ENCODE data around the gene KIAA1210. TPM values are rescaled to one million over a fixed set of nuclear protein-coding genes. Genes with fewer than 3 reads are reported as not detected.

KIAA1210 gene
- total RNA-seq, 1 donor from 2014 or later = not detected

- DNase-seq (no peak), ATAC-seq (ENCODE audit: low read depth) (peak; percentile 85)
- Mint-ChIP-seq H3K27me3 (no peaks in the 10 kb centered on the region), H3K4me1 (no peaks in the 10 kb centered on the region), H3K36me3 (ENCODE audit: low read depth) (no peaks in the 10 kb centered on the region), H3K9me3 (no peaks in the 10 kb centered on the region), H3K4me3 (no peak overlapping the region), H3K27ac (no peak overlapping the region)
- no peak for TF ChIP-seq CTCF (IDR thresholded peaks at IDR 0.05)
- ChIA-PET CTCF (interaction anchor here (1.0 to 4.1 kb wide), 4 partner anchors 61 to 222 kb away, joined by 3 to 44 read pairs (median 13); no protein-coding TSS in a partner anchor), POLR2A (interaction anchor here (0.9 to 1.1 kb wide), 2 partner anchors 52 to 59 kb away, joined by 3 to 6 read pairs; no protein-coding TSS in a partner anchor)
- intact Hi-C loops (cut with micrococcal nuclease) = loop anchor here (1.0 to 2.0 kb wide), 4 partner anchors 52 to 228 kb away; no protein-coding TSS in a partner anchor
Measured at GRCh38 chrX:119067023-119067739, 60.4 kb downstream of the KIAA1210 start.

GRCh38 chrX:119063428-119063827 lies 64.2 kb downstream of the KIAA1210 start:
- ChIA-PET POLR2A (no interaction called here), CTCF (interaction anchor here (1.4 kb wide), 1 partner anchor 58 kb away, joined by 4 read pairs; no protein-coding TSS in a partner anchor)
- H3K4me1 Mint-ChIP-seq = no peaks in the 10 kb centered on the region
- no peak overlapping the region for H3K27ac Mint-ChIP-seq
- no peaks in the 10 kb centered on the region for H3K36me3 Mint-ChIP-seq (ENCODE audit: low read depth)
- H3K27me3 Mint-ChIP-seq = peaks cover 2% of the 10 kb centered on the region
- intact Hi-C loops (cut with micrococcal nuclease) = no loop called here
- no peaks in the 10 kb centered on the region for H3K9me3 Mint-ChIP-seq
- DNase-seq (no peak), ATAC-seq (ENCODE audit: low read depth) (no peak)
- no peak for TF ChIP-seq CTCF (IDR thresholded peaks at IDR 0.05)
- no peak overlapping the region for H3K4me3 Mint-ChIP-seq

- TF ChIP-seq CTCF (IDR thresholded peaks at IDR 0.05) = no peak
- no peak for ATAC-seq (ENCODE audit: low read depth)
- intact Hi-C loops (cut with micrococcal nuclease) = no loop called here
- H3K9me3 Mint-ChIP-seq = no peaks in the 10 kb centered on the region
- no peak overlapping the region for H3K4me3 Mint-ChIP-seq
- H3K36me3 Mint-ChIP-seq (ENCODE audit: low read depth) = no peaks in the 10 kb centered on the region
- H3K27ac Mint-ChIP-seq = no peak overlapping the region
- POLR2A ChIA-PET = no interaction called here
- DNase-seq = no peak
- H3K4me1 Mint-ChIP-seq = no peaks in the 10 kb centered on the region
- peaks cover 2% of the 10 kb centered on the region for H3K27me3 Mint-ChIP-seq
- CTCF ChIA-PET = interaction anchor here (1.4 kb wide), 1 partner anchor 58 kb away, joined by 4 read pairs; no protein-coding TSS in a partner anchor
Measured at GRCh38 chrX:119062750-119063374, 64.8 kb downstream of the KIAA1210 start.

GRCh38 chrX:119055687-119056086 lies 71.9 kb downstream of the KIAA1210 start:
- Mint-ChIP-seq H3K4me3 (no peak overlapping the region), H3K4me1 (no peaks in the 10 kb centered on the region), H3K27ac (no peak overlapping the region), H3K9me3 (no peaks in the 10 kb centered on the region), H3K36me3 (ENCODE audit: low read depth) (no peaks in the 10 kb centered on the region), H3K27me3 (peaks cover 2% of the 10 kb centered on the region)
- CTCF ChIA-PET = no interaction called here
- intact Hi-C loops (cut with micrococcal nuclease) = no loop called here
- no peak for TF ChIP-seq CTCF (IDR thresholded peaks at IDR 0.05)
- DNase-seq = no peak
- ATAC-seq (ENCODE audit: low read depth) = no peak
- POLR2A ChIA-PET = no interaction called here

- intact Hi-C loops (cut with micrococcal nuclease) = no loop called here
- Mint-ChIP-seq H3K27me3 (peaks cover 11% of the 10 kb centered on the region), H3K27ac (no peak overlapping the region), H3K36me3 (ENCODE audit: low read depth) (no peaks in the 10 kb centered on the region), H3K4me1 (no peaks in the 10 kb centered on the region), H3K4me3 (no peak overlapping the region), H3K9me3 (no peaks in the 10 kb centered on the region)
- DNase-seq = no peak
- TF ChIP-seq CTCF (IDR thresholded peaks at IDR 0.05) = no peak
- ChIA-PET CTCF (no interaction called here), POLR2A (no interaction called here)
- no peak for ATAC-seq (ENCODE audit: low read depth)
Measured at GRCh38 chrX:119045884-119046283, 81.7 kb downstream of the KIAA1210 start.

Measured in activated B cell treated with CpG ODN at 0.5 μM for 24 hours (primary cell).